Fibroblast of lung (primary cell): ENCODE measurements around the gene IL17B.

Source experiments
- CTCF ChIP-seq, 2 donors: IDR thresholded peaks in 1 of 2; conservative IDR thresholded peaks in 1 of 2; 1 replicate in 1 of 2; 2 replicates in 1 of 2; pipeline ENCODE4 v1.5.1; 2011 to 2012; ENCODE audit warnings: low read length in 2 of 2, control low read depth in 1 of 2, inconsistent platforms in 1 of 2, low read depth in 1 of 2, mild to moderate bottlenecking in 1 of 2
- EZH2 ChIP-seq: IDR thresholded peaks from 2 replicates; pipeline ENCODE4 v1.5.1; 2012; ENCODE audit warnings: low read length, control low read depth, mild to moderate bottlenecking; ENCODE audit errors: missing control alignments

- no peak for TF ChIP-seq CTCF (conservative IDR thresholded peaks at IDR 0.05 in 1 of 2, IDR thresholded peaks at IDR 0.05 in 1 of 2; ENCODE audit: low read depth in 1 of 2, low read length in 2 of 2)
- TF ChIP-seq EZH2, result no peak
Measured at GRCh38 chr5:149326611-149327010, 52.5 kb downstream of the IL17B start.
